Measurements from ENCODE around the gene OSBP2. TPM values are rescaled to one million over a fixed set of nuclear protein-coding genes. Genes with fewer than 3 reads are reported as not detected.
"Not testable (repeated sequence)": the region's sequence is repeated elsewhere in the genome, so short reads cannot be mapped to it uniquely, and the experiment has no call there.

OSBP2 gene
- total RNA-seq, 1 donor from 2014 or later = 19.4 TPM

DNA sequence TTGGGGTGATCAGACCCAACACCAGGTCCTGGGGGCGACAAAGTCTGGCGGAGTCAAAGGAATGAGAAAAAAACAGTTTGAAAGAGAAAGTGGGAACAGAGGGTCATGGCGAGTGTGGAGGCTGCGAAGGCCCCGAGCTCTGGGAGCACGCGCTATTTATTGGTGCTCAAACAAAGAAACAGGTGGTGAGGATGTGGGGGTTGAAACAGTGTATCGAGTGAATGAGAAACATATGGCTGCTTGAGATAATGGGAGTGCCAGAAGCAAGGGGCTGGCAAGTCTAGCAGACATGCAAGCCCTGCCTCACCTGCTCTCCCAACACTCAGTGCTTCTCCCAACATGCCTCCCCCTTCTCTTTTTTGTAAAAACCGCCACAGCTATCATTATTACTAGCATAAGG lies 19.2 kb upstream of the OSBP2 start:
- DNase-seq (ENCODE audit: low read depth in 2 of 2) = no peak

DNA sequence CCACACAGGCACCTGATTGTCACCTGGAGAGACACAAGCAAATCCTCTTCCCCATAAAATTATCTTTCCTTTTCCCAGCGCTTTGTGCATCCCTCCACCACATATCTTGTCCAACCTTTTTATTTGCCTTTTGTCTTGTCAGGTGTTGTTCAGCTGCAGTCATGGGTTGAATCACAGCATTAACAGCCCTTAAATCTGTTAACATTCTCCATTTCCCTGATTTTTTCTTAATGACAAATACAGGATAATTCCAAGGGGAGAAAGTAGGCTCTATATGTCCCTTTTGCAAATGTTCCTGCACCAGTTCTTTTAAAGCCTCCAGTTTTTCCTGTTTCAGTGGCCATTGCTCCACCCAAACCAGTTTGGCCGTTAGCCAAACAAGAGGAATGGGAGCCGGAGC lies 18.1 kb upstream of the OSBP2 start:
- not testable (repeated sequence) for DNase-seq (ENCODE audit: low read depth in 2 of 2)

DNA sequence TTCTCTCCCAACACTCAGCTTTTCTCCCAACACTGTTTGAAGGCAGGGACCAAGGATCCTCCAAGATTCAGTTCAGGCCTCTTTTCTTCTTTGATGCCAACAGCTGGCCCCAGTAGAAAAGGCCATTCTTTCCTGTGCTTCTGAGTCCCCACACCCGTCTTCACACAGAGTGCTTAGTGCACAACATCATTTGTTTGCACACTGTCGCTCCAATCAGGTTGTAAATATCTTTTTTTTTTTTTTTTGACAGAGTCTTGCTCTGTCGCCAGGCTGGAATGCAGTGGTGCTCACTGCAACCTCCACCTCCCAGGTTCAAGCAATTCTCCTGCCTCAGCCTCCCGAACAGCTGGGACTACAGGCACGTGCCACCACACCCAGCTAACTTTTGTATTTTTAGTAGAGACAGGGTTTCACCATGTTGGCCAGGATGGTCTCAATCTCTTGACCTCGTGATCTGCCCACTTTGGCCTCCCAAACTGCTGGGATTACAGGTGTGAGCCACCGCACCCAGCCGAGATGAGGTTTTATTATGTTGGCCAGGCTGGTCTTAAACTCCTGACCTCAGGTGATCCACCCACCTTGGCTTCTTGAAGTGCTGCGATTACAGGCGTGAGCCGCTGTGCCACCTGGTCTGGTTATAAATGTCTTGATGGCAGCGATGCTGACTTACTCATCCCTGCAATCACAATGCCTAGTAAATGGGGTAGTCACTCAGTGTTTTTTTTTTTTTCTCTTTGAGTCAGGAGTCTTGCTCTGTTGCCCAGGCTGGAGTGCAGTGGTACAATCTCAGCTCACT lies 14.6 kb upstream of the OSBP2 start:
- DNase-seq (ENCODE audit: low read depth in 2 of 2) = not testable (repeated sequence)

GRCh38 chr22:30680991-30681770 lies 13.5 kb upstream of the OSBP2 start:
- no peak for DNase-seq (ENCODE audit: low read depth in 2 of 2)

- no peak for DNase-seq (ENCODE audit: low read depth in 2 of 2)
Observed at GRCh38 chr22:30681831-30682230, 12.8 kb upstream of the OSBP2 start.

DNA sequence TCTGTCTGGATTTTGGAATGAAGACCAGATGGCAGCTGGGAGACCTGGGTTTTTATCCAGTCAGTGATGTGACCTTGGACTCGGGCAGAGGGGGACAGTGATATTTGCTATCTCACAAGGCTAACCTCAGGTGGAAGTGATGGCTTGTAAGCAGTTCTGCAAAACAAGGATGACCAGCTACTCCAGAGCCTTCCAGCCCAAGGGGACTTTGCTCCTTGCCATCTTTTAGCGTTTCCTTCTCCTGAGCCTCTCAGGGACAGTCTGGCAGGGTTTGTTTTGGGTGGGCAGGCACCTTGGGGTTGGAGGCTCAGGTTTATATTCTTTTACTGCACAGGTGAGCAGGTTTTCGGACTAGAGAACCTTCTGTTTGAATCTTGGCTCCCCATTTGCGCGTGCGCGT lies 9.5 kb upstream of the OSBP2 start:
- DNase-seq (ENCODE audit: low read depth in 2 of 2) = no peak

DNA sequence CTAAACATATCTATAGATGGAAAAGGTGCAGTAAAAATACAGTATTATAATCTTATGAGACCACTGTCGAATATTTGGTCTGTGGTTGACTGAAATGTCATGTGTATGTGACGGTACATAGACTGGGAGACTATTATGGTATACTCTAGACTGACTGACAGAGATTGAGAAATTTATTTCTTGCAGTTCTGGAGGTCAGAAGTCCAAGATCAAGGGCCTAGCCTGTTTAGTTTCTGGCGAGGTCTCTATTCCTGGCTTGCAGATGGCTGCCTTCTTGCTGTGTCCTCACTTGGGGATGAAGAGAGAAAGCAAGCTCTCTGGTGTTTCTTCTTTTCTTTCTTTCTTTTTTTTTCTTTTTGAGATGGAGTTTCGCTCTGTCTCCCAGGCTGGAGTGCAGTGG lies 7.3 kb upstream of the OSBP2 start:
- no peak for DNase-seq (ENCODE audit: low read depth in 2 of 2)

DNA sequence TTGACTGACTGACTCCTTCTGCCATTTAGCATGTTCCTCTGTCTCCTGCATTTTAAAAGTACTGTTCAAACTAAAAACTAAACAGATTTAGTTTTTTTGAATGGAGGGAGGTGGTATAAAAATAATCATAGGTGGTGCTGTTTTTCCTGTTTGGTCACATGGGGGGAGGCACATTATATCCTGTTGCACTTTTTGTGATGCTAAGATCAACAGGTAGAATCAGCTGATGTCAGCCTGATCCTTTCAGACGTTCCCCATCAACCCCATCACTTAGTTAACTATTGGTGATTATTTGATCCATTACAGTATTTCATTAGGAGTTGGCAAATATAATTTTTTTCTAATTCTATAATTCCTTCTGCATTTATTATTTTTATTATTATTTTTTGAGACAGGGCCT lies 5.1 kb upstream of the OSBP2 start:
- DNase-seq (ENCODE audit: low read depth in 2 of 2) = no peak

GRCh38 chr22:30691204-30691603 lies 3.5 kb upstream of the OSBP2 start:
- no peak for DNase-seq (ENCODE audit: low read depth in 2 of 2)

GRCh38 chr22:30694171-30694639 lies 469 bp upstream of the OSBP2 start:
- peak in 1 of 2 donors; percentile 58 for DNase-seq (ENCODE audit: low read depth in 2 of 2)

DNA sequence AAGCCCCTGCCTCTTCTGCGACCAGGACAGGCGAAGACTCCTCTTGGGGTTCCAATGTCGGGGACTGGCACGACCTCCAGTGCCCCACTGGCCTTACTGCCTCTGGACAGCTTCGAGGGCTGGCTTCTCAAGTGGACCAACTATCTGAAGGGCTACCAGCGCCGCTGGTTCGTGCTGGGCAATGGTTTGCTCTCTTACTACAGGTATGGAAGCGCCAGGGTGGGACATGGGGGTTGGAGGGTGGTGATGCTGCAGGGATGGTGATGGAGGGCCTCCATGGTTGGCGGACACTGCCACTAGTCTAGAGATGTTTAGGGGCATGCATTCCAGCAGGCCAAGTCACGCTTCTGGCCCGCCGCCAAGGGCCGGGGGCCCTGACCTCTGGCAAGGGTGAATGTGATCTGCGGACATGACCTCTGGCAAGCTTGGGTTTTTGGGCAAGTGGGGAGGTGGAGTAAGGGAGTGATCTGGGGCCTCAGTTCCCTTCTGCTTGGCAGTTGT lies 727 bp downstream of the OSBP2 start:
- no peak for DNase-seq (ENCODE audit: low read depth in 2 of 2)

DNA sequence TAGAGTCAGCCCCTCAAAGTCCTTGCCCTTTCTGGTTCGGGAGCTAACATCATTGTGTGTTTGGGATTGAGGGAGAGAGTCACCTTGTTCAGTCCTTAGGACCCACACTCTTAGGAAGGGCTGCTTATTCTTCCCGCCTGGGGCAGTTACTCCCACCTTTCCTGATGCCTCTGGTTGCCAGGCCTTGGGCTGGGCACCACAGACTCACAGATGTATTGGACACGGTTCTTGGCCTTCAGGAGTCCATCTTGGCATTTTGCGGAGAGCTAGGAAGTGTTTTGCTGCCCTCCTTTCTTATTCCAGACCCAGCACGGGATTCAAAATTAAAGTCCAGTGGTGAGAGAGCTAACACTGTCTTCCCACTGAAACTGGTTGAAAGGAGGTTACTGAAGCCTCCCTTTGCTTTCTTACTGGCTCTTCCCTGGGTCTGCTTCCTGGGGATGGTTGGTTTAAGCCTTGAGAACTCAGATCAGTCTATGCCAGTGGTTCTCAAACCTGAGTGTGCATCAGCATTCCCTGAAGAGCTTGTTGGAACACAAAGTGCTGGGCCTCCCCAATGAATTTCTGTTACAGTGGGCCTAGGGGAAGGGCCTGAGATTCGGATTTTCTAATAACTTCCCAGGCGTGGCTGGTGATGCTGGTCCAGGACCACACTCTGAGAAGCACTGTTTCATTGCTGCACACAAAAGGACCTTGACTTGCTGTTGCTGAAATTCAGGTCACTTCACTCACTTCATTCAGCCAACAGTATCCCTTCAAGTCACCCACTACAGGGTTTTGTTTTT lies 1.4 kb downstream of the OSBP2 start:
- DNase-seq (ENCODE audit: low read depth in 2 of 2) = no peak

DNA sequence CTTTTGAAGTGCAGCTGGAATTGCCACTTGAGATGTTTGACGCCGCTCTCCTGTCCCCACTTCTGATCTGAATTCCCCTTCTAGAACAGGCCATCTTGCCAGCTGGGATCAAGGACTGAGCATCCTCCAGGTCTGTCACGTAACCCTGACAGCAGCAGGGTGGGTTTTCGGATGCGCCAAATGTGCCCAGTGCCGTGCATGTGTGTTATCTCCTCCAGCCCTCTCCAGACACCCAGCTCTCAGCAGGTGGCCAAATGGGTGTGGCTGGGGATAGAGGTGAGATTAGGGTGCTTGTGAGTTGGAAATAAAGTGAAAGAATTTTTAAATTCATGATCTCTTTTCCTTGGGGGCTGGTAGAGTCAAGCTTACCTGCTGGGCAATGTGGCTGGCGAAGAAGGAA lies 3.3 kb downstream of the OSBP2 start:
- DNase-seq (ENCODE audit: low read depth in 2 of 2) = no peak

DNA sequence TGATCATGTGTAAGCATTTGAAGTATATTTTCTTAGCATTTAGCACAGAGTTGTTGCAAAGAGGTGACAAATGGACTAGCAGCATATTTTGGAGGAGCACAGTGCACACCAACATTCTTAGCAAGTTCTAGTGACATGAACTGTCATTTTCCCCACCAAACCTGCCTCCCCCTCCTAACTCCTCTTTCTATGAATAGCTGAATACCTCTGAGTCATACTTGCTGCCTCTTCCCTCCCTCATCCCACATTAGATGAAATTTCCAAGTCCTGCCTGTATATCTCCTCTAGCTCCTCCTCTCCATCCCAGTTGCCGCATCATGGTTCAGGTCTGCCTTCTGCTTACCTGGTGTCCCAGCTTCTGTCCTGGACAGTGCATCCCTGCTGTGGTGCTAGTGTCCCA lies 7.2 kb downstream of the OSBP2 start:
- peak in 1 of 2 donors; percentile 20 for DNase-seq (ENCODE audit: low read depth in 2 of 2)

- DNase-seq (ENCODE audit: low read depth in 2 of 2) = no peak
Observed at GRCh38 chr22:30702856-30703255, 8.2 kb downstream of the OSBP2 start.

DNA sequence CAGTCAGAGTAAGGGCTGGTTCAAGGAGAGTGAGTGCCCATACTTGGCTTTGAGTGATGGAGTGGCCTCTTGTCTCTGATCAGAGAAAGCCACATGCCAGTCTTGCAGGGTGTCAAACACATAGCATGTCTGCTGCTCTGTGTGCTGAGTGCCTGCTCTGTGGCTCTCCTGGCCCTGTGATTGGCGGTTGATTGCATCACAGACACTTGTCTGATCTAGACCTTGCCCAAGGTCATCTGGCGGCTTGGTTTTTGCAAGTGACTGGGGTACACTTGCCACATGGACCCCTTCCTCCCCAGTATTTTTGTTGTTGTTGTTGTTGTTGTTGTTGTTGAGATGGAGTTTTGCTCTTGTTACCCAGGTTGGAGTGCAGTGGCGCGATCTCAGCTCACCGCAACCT lies 10.3 kb downstream of the OSBP2 start:
- DNase-seq (ENCODE audit: low read depth in 2 of 2) = no peak

DNA sequence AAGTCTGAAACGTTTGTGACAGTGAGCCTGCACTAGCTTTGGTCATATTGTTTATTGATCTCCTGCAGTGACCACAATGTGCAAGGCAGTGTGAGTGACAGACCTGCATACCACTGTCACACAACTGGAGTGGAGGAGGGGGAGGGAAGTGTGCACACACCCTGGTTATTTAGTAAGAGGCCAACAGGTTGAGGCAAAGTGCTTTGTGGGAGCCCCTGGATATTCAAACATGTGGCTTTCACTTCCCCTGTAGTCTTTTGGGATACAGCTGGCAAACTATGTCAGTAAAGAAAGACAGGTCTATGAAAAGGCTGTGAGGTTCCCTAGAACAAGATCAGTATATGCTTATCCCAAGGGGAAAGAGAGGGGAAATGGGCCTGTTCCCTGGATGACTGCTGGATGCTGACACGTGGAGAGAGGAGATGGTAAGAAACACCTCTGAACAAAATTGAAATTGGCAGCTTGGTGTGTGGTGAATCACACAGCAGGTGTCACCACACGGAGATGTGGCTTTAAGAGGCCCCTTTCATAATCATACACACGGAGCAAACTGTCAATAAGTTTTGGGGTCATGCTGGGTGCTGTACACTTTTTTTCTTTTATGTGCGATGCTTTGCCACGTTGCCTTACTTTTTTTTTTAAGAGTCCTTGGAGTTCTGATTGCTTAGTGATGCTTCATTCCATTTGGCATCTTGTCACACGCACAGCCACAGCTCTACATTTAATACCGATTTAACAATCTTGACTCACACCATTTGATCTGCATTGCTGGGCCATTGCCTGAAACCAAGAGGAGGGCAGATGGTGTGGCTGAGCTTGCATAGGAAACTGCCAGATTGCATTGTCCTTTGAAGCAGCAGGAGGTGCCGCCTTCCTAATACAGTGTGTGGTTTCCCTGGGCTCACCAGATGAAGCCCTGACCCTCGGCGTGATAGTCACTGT lies 11.3 kb downstream of the OSBP2 start:
- DNase-seq (ENCODE audit: low read depth in 2 of 2) = no peak

DNA sequence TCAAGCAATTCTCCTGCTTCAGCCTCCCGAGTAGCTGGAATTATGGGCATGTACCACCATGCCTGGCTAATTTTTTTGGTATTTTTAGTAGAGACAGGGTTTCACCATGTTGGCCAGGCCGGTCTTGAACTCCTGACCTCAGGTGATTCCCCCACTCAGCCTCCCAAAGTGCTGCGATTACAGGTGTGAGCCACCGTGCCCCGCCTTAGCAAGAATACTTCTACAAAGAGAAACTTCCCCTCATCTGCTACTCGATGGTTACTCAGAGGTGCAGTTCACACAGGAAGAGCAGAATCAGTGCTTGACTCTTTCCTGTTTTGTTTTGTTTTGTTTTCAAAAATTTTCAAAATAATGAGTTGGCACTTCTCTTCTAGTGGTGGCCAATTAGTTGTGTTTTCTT lies 15.3 kb downstream of the OSBP2 start:
- not testable (repeated sequence) for DNase-seq (ENCODE audit: low read depth in 2 of 2)

- DNase-seq (ENCODE audit: low read depth in 2 of 2) = no peak
Observed at GRCh38 chr22:30712094-30712493, 17.4 kb downstream of the OSBP2 start.

DNA sequence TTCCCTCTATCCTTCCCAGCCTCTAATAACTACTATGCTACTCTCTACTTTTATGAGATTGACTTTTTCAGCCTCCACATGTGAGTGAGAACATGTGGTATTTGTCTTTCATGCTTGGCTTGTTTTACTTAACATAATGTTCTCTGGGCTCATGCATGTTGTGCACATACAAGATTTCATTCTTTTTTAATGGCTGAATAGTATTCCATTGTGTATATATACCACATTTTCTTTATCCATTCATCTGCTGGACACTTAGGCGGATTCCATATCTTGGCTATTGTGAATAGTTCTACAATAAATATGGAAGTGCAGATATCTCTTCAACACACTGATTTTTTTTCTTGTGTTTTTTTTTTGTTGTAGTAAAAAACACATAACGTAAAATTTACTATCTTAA lies 19.4 kb downstream of the OSBP2 start:
- no peak for DNase-seq (ENCODE audit: low read depth in 2 of 2)

Measured in dermis microvascular lymphatic vessel endothelial cell (primary cell).